Mucosa of stomach (tissue), 1 donor: ENCODE measurements around the gene PTPN4.
"Not testable (repeated sequence)": the region's sequence is repeated elsewhere in the genome, so short reads cannot be mapped to it uniquely, and the experiment has no call there.

Experiments used
- H3K27me3 ChIP-seq: one replicate; pipeline ENCODE4 v1.7.0; 2013; ENCODE audit warnings: mild to moderate bottlenecking, low read length; ENCODE audit not compliant: control insufficient read depth, insufficient read depth
- H3K36me3 ChIP-seq: one replicate; pipeline ENCODE4 v1.7.0; 2013; ENCODE audit warnings: low read length; ENCODE audit not compliant: control insufficient read depth, insufficient read depth
- H3K4me1 ChIP-seq: one replicate; pipeline ENCODE4 v1.7.0; 2013; ENCODE audit warnings: mild to moderate bottlenecking, low read length; ENCODE audit not compliant: control insufficient read depth, insufficient read depth
- H3K4me3 ChIP-seq: one replicate; pipeline ENCODE4 v1.7.0; 2013; ENCODE audit warnings: low read length
- H3K9ac ChIP-seq: one replicate; pipeline ENCODE4 v1.7.0; 2013; ENCODE audit warnings: mild to moderate bottlenecking, low read length, moderate library complexity
- H3K9me3 ChIP-seq: one replicate; pipeline ENCODE4 v1.7.0; 2013; ENCODE audit warnings: mild to moderate bottlenecking, low read length, moderate library complexity; ENCODE audit not compliant: control insufficient read depth
- donor health status: Pancreatic carcinoma.

Gene PTPN4

GRCh38 chr2:119801040-119801439 is 41.3 kb downstream of the PTPN4 start:
- Histone ChIP-seq H3K9me3 (no peaks in the 10 kb centered on the region), H3K9ac (no peak overlapping the region), H3K4me1 (no peaks in the 10 kb centered on the region), H3K36me3 (no peaks in the 10 kb centered on the region), H3K27me3 (no peaks in the 10 kb centered on the region), H3K4me3 (no peak overlapping the region)

GRCh38 chr2:119801989-119802388 is 42.3 kb downstream of the PTPN4 start:
- H3K9ac ChIP-seq, H3K36me3 ChIP-seq, H3K4me1 ChIP-seq, H3K4me3 ChIP-seq, H3K27me3 ChIP-seq, H3K9me3 ChIP-seq: not testable (repeated sequence)

- H3K36me3 ChIP-seq = no peaks in the 10 kb centered on the region
- H3K27me3 ChIP-seq = no peaks in the 10 kb centered on the region
- no peak overlapping the region for H3K9ac ChIP-seq
Measured at GRCh38 chr2:119803101-119803500, 43.4 kb downstream of the PTPN4 start.

GRCh38 chr2:119804409-119804808 is 44.7 kb downstream of the PTPN4 start:
- H3K4me3 ChIP-seq, H3K4me1 ChIP-seq, H3K9me3 ChIP-seq, H3K27me3 ChIP-seq, H3K36me3 ChIP-seq, H3K9ac ChIP-seq: not testable (repeated sequence)

More at GRCh38 chr2:119803101-119803500, 43.4 kb downstream of the PTPN4 start:
- Histone ChIP-seq H3K9me3 (no peaks in the 10 kb centered on the region), H3K4me1 (no peaks in the 10 kb centered on the region), H3K4me3 (no peak overlapping the region)

GRCh38 chr2:119808516-119809147 is 48.9 kb downstream of the PTPN4 start:
- no peaks in the 10 kb centered on the region for H3K27me3 ChIP-seq
- H3K36me3 ChIP-seq = no peaks in the 10 kb centered on the region
- H3K9ac ChIP-seq = no peak overlapping the region

GRCh38 chr2:119809339-119810048 is 49.8 kb downstream of the PTPN4 start:
- Histone ChIP-seq H3K36me3 (no peaks in the 10 kb centered on the region), H3K9ac (no peak overlapping the region), H3K27me3 (no peaks in the 10 kb centered on the region), H3K4me1 (no peaks in the 10 kb centered on the region), H3K9me3 (no peaks in the 10 kb centered on the region), H3K4me3 (no peak overlapping the region)

More at GRCh38 chr2:119808516-119809147, 48.9 kb downstream of the PTPN4 start:
- H3K9me3 ChIP-seq = no peaks in the 10 kb centered on the region
- H3K4me3 ChIP-seq = no peak overlapping the region
- no peaks in the 10 kb centered on the region for H3K4me1 ChIP-seq

GRCh38 chr2:119810049-119810630 is 50.4 kb downstream of the PTPN4 start:
- Histone ChIP-seq H3K4me3 (no peak overlapping the region), H3K36me3 (no peaks in the 10 kb centered on the region), H3K27me3 (no peaks in the 10 kb centered on the region), H3K9me3 (no peaks in the 10 kb centered on the region), H3K4me1 (no peaks in the 10 kb centered on the region), H3K9ac (no peak overlapping the region)

GRCh38 chr2:119814216-119814615 is 54.5 kb downstream of the PTPN4 start:
- no peaks in the 10 kb centered on the region for H3K9me3 ChIP-seq
- H3K4me1 ChIP-seq = peaks cover 7% of the 10 kb centered on the region
- H3K27me3 ChIP-seq = no peaks in the 10 kb centered on the region
- no peak overlapping the region for H3K9ac ChIP-seq
- H3K36me3 ChIP-seq = no peaks in the 10 kb centered on the region
- H3K4me3 ChIP-seq = no peak overlapping the region

GRCh38 chr2:119818792-119819191 is 59.1 kb downstream of the PTPN4 start:
- Histone ChIP-seq H3K4me1 (peaks cover 7% of the 10 kb centered on the region), H3K4me3 (no peak overlapping the region), H3K9me3 (no peaks in the 10 kb centered on the region), H3K27me3 (no peaks in the 10 kb centered on the region), H3K36me3 (no peaks in the 10 kb centered on the region), H3K9ac (no peak overlapping the region)

GRCh38 chr2:119819846-119820245 is 60.1 kb downstream of the PTPN4 start:
- H3K27me3 ChIP-seq = no peaks in the 10 kb centered on the region
- H3K36me3 ChIP-seq = no peaks in the 10 kb centered on the region
- H3K9me3 ChIP-seq = no peaks in the 10 kb centered on the region
- H3K4me1 ChIP-seq = peaks cover 7% of the 10 kb centered on the region
- no peak overlapping the region for H3K4me3 ChIP-seq
- H3K9ac ChIP-seq = no peak overlapping the region

- Histone ChIP-seq H3K9ac (no peak overlapping the region), H3K27me3 (no peaks in the 10 kb centered on the region), H3K4me1 (peaks cover 7% of the 10 kb centered on the region), H3K4me3 (no peak overlapping the region), H3K9me3 (no peaks in the 10 kb centered on the region), H3K36me3 (no peaks in the 10 kb centered on the region)
Measured at GRCh38 chr2:119820275-119820674, 60.6 kb downstream of the PTPN4 start.

GRCh38 chr2:119821266-119821665 is 61.5 kb downstream of the PTPN4 start:
- H3K27me3 ChIP-seq = no peaks in the 10 kb centered on the region
- H3K9me3 ChIP-seq = no peaks in the 10 kb centered on the region
- no peaks in the 10 kb centered on the region for H3K36me3 ChIP-seq
- no peak overlapping the region for H3K9ac ChIP-seq
- peaks cover 7% of the 10 kb centered on the region for H3K4me1 ChIP-seq
- no peak overlapping the region for H3K4me3 ChIP-seq
